Smooth muscle cell (in vitro differentiated cells): ENCODE data around the gene RAD51B. TPM values are rescaled to one million over a fixed set of nuclear protein-coding genes. Genes with fewer than 3 reads are reported as not detected.

Source experiments
- DNase-seq: peaks from one replicate; lab custom pipeline; 2025; ENCODE audit not compliant: unreplicated experiment; lab: John Stamatoyannopoulos, UW
- H2AFZ ChIP-seq: fragments of 200-600 bp; sonication (generic); 2 replicates; pipeline ENCODE4 v1.6.0; 2016; ENCODE audit warnings: antibody characterized with exemption, low read depth, mild to moderate bottlenecking
- H3F3A ChIP-seq: fragments of 200-600 bp; sonication (generic); 2 replicates; pipeline ENCODE4 v1.6.0; 2017; ENCODE audit warnings: antibody characterized with exemption, low read depth
- H3K27ac ChIP-seq: fragments of 200-600 bp; sonication (generic); 2 replicates; pipeline ENCODE4 v1.5.1; 2016; ENCODE audit warnings: low read depth, mild to moderate bottlenecking
- H3K27me3 ChIP-seq: fragments of 200-600 bp; sonication (generic); 2 replicates; pipeline ENCODE4 v1.6.1; 2016; ENCODE audit warnings: low read depth, mild to moderate bottlenecking
- H3K36me3 ChIP-seq: fragments of 200-600 bp; sonication (generic); 2 replicates; pipeline ENCODE4 v1.5.1; 2016; ENCODE audit warnings: low read depth
- H3K4me1 ChIP-seq: fragments of 200-600 bp; sonication (generic); 2 replicates; pipeline ENCODE4 v1.5.1; 2016; ENCODE audit warnings: low read depth
- H3K4me2 ChIP-seq: fragments of 200-600 bp; sonication (generic); 2 replicates; pipeline ENCODE4 v1.6.0; 2016; ENCODE audit warnings: mild to moderate bottlenecking
- H3K4me3 ChIP-seq: fragments of 200-600 bp; sonication (generic); 2 replicates; pipeline ENCODE4 v1.5.1; 2016; ENCODE audit warnings: mild to moderate bottlenecking
- H3K79me2 ChIP-seq: fragments of 200-600 bp; sonication (generic); 2 replicates; pipeline ENCODE4 v1.6.0; 2016; ENCODE audit warnings: low read depth, mild to moderate bottlenecking
- H3K9ac ChIP-seq: fragments of 200-600 bp; sonication (generic); 2 replicates; pipeline ENCODE4 v1.6.0; 2016; ENCODE audit warnings: low read depth
- H3K9me3 ChIP-seq: fragments of 200-600 bp; sonication (generic); replicated peaks from 2 replicates; pipeline ENCODE4 v1.5.1; 2016; ENCODE audit warnings: low read depth
- H4K20me1 ChIP-seq: fragments of 200-600 bp; sonication (generic); 2 replicates; pipeline ENCODE4 v1.6.0; 2016; ENCODE audit warnings: low read depth
- WGBS: methylation state at CpG from one replicate; pipeline ENCODE4 v1.1.7; 2016; ENCODE audit warnings: low lambda C conversion rate; 5-methylcytosine and 5-hydroxymethylcytosine counted together
- polyA plus RNA-seq: library from polyadenylated mRNA; unstranded; fragments of >200 nt; fragmentation: Nextera tagmentation; extraction: Ambion mirVana; gene quantifications from 2 replicates; pipeline ENCODE4 v1.2.1, GENCODE V29; 2016
- total RNA-seq: library from RNA; depleted of rRNA; stranded (reverse); fragments of >200 nt; gene quantifications from 2 replicates; pipeline ENCODE4 v1.2.3, GENCODE V29; 2014
- TF ChIP-seq, protein P1 (sequence below): fragments of 200-600 bp; sonication (generic); IDR thresholded peaks from 2 replicates; pipeline ENCODE4 v1.5.1; 2017; ENCODE audit warnings: borderline replicate concordance, mild to moderate bottlenecking, antibody characterized with exemption; ENCODE audit not compliant: insufficient read depth, poor library complexity, severe bottlenecking

The RAD51B gene
- total and polyA plus RNA-seq, 2 experiments from 2014 or later: 4.6 to 5.3 TPM

DNA sequence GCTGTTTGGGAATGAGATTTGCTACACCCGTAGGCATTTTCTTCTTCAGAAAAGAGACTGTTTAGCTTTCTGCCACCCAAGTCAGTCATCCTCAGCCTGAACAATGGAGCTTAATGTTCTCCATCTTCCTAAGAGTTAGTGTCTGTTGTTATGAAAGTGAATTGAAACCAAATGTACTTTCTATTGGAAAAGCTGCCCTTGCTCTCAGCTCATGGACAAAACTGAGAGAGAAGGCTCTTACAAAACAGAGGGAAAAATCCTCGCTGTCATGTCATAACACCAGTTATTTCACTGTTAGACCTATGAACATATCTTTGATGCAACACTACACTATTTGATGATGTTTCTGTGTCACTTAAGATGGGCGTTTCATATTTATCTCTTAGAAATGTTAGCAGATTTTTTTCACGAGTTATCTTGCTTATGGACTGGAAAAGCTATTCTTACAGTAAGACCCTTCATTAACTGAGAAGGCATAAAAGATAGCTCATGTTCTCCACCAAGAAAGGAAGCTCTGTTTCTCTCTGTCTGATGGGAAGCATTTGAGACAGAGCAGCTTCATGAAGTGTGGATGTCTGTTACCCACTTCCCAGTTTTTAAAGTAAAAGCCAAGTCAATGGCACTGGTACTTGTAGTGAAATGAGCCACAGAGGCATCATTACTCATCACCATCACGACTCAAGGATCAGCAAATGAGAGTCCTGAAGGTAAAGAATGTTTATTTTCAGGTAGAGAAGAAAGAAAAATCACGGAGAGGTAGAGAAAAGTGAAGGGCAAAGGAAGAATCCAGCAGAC, 489.3 kb downstream of the RAD51B start:
- Histone ChIP-seq H3K79me2 (no peaks in the 10 kb centered on the region), H4K20me1 (no peaks in the 10 kb centered on the region), H3K9ac (no peak overlapping the region), H3K4me1 (peaks cover 34% of the 10 kb centered on the region), H3K27me3 (no peaks in the 10 kb centered on the region), H3K9me3 (no peaks in the 10 kb centered on the region), H3K36me3 (no peaks in the 10 kb centered on the region), H2AFZ (peak overlapping the region; percentile 9), H3K4me3 (peak overlapping the region; percentile 12), H3F3A (peaks cover 9% of the 10 kb centered on the region), H3K27ac (peak overlapping the region; percentile 64), H3K4me2 (peak overlapping the region; percentile 61)
- no peak for DNase-seq
- TF ChIP-seq, protein P1, sequence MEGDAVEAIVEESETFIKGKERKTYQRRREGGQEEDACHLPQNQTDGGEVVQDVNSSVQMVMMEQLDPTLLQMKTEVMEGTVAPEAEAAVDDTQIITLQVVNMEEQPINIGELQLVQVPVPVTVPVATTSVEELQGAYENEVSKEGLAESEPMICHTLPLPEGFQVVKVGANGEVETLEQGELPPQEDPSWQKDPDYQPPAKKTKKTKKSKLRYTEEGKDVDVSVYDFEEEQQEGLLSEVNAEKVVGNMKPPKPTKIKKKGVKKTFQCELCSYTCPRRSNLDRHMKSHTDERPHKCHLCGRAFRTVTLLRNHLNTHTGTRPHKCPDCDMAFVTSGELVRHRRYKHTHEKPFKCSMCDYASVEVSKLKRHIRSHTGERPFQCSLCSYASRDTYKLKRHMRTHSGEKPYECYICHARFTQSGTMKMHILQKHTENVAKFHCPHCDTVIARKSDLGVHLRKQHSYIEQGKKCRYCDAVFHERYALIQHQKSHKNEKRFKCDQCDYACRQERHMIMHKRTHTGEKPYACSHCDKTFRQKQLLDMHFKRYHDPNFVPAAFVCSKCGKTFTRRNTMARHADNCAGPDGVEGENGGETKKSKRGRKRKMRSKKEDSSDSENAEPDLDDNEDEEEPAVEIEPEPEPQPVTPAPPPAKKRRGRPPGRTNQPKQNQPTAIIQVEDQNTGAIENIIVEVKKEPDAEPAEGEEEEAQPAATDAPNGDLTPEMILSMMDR: no peak
- WGBS: 39% methylated on average over 6 of the region's 6 CpGs

DNA sequence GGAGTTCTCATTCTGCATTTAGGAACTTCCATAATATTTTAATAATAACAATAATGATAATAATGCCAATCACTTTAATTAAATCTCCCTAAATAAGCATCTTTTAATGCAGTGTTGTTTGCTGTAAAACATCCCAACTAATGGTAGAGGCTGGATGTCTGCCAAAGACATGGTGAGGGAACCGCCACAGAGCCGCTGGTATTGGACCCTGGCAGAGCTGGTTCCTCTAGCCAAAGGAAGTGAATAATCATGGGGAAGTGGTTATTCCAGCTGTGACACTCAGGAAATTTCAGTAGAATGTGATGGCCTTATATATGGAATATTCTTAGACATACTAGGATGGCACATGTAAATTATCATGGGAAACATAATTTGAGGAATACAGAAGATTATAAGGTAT, 490.0 kb downstream of the RAD51B start:
- Histone ChIP-seq H3K27me3 (no peaks in the 10 kb centered on the region), H2AFZ (peak overlapping the region; percentile 9), H3K27ac (peak overlapping the region; percentile 64), H3K9me3 (no peaks in the 10 kb centered on the region), H3K4me1 (peaks cover 41% of the 10 kb centered on the region), H4K20me1 (no peaks in the 10 kb centered on the region), H3K36me3 (no peaks in the 10 kb centered on the region), H3K4me2 (peak overlapping the region; percentile 61), H3K4me3 (no peak overlapping the region), H3F3A (peaks cover 9% of the 10 kb centered on the region), H3K79me2 (no peaks in the 10 kb centered on the region), H3K9ac (no peak overlapping the region)
- TF ChIP-seq, protein P1: no peak
- 76% methylated on average over 2 of the region's 2 CpGs for WGBS
- DNase-seq: no peak

DNA sequence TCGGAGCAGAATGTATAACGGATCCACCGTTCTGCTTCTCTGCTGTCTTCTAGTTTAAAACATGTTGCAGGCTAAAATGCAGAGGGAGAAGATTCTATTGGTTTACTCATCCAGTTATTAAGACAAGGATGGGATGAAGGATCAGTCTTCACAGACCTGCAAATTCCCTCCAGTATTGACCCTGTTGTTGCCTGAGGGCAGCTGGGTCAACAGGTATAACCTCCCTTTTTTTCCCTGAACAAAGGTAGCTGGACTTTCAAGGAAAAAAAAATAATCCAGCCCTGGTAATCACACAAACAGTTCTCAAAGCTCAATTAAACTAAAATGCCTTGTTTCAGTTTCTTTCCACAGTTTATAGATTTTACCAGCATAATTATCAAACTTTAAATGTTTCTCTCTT, 492.7 kb downstream of the RAD51B start:
- DNase-seq: no peak
- H3K4me3 ChIP-seq: no peak overlapping the region
- no peaks in the 10 kb centered on the region for H3K79me2 ChIP-seq
- no peaks in the 10 kb centered on the region for H4K20me1 ChIP-seq
- whole genome bisulfite sequencing: 95% methylated on average over 3 of the region's 3 CpGs
- no peak overlapping the region for H3K27ac ChIP-seq
- no peak overlapping the region for H2AFZ ChIP-seq
- H3K36me3 ChIP-seq: no peaks in the 10 kb centered on the region
- TF ChIP-seq, protein P1: no peak
- no peak overlapping the region for H3K4me2 ChIP-seq
- H3K4me1 ChIP-seq: peaks cover 44% of the 10 kb centered on the region
- H3F3A ChIP-seq: peaks cover 9% of the 10 kb centered on the region
- no peak overlapping the region for H3K9ac ChIP-seq
- H3K9me3 ChIP-seq: no peaks in the 10 kb centered on the region
- H3K27me3 ChIP-seq: no peaks in the 10 kb centered on the region
